ENCODE results near the gene OR6P1. TPM values are rescaled to one million over a fixed set of nuclear protein-coding genes. Genes with fewer than 3 reads are reported as not detected.

Gene OR6P1
- total and polyA plus RNA-seq, 7 donors = not detected

GRCh38 chr1:158521666-158522058 is 48.7 kb downstream of the OR6P1 start:
- TF ChIP-seq POLR2AphosphoS5 (IDR thresholded peaks at IDR 0.05) (no peak), CTCF (IDR thresholded peaks at IDR 0.05) (no peak), POLR2A (IDR thresholded peaks at IDR 0.05) (no peak), EP300 (IDR thresholded peaks at IDR 0.05) (no peak)
- no peaks in the 10 kb centered on the region for H3K4me1 ChIP-seq
- intact Hi-C loops (cut with DNase I) = no loop called here
- WGBS, 2 donors = 61 to 85% methylated on average over 2 of the region's 2 CpGs
- peaks cover 0 to 2% (median 0%) of the 10 kb centered on the region in 4 donors for H3K9me3 ChIP-seq
- no peak overlapping the region for H3K4me3 ChIP-seq
- H3K36me3 ChIP-seq = no peaks in the 10 kb centered on the region
- H3K27me3 ChIP-seq = no peaks in the 10 kb centered on the region
- no peak for DNase-seq
- no peak overlapping the region for H3K27ac ChIP-seq

- H3K36me3 ChIP-seq = no peaks in the 10 kb centered on the region
- H3K4me1 ChIP-seq = no peaks in the 10 kb centered on the region
- TF ChIP-seq POLR2A (IDR thresholded peaks at IDR 0.05) (no peak), CTCF (IDR thresholded peaks at IDR 0.05) (no peak), POLR2AphosphoS5 (IDR thresholded peaks at IDR 0.05) (no peak), EP300 (IDR thresholded peaks at IDR 0.05) (no peak)
- no peak overlapping the region for H3K4me3 ChIP-seq
- 71 to 85% methylated on average over 3 of the region's 3 CpGs for WGBS, 2 donors
- no peaks in the 10 kb centered on the region for H3K27me3 ChIP-seq
- no peak overlapping the region for H3K27ac ChIP-seq
- intact Hi-C loops (cut with DNase I) = no loop called here
- H3K9me3 ChIP-seq = peaks cover 0 to 2% (median 0%) of the 10 kb centered on the region in 4 donors
- DNase-seq = no peak
These were observed 49.3 kb downstream of the OR6P1 start for GRCh38 chr1:158520955-158521665.

GRCh38 chr1:158520021-158520420 is 50.4 kb downstream of the OR6P1 start:
- Histone ChIP-seq H3K4me1 (no peaks in the 10 kb centered on the region), H3K36me3 (no peaks in the 10 kb centered on the region), H3K4me3 (no peak overlapping the region), H3K27ac (no peak overlapping the region), H3K9me3 (peaks cover 0 to 2% (median 0%) of the 10 kb centered on the region in 4 donors), H3K27me3 (no peaks in the 10 kb centered on the region)
- TF ChIP-seq POLR2AphosphoS5 (IDR thresholded peaks at IDR 0.05) (no peak), EP300 (IDR thresholded peaks at IDR 0.05) (no peak), CTCF (IDR thresholded peaks at IDR 0.05) (no peak), POLR2A (IDR thresholded peaks at IDR 0.05) (no peak)
- 54 to 58% methylated on average over 1 of the region's 1 CpG for WGBS, 2 donors
- intact Hi-C loops (cut with DNase I) = no loop called here
- DNase-seq = no peak

- Histone ChIP-seq H3K27ac (no peak overlapping the region), H3K4me1 (no peaks in the 10 kb centered on the region), H3K36me3 (no peaks in the 10 kb centered on the region), H3K4me3 (no peak overlapping the region), H3K9me3 (peaks cover 0 to 2% (median 0%) of the 10 kb centered on the region in 4 donors), H3K27me3 (no peaks in the 10 kb centered on the region)
- DNase-seq = no peak
- intact Hi-C loops (cut with DNase I) = no loop called here
- TF ChIP-seq POLR2AphosphoS5 (IDR thresholded peaks at IDR 0.05) (no peak), CTCF (IDR thresholded peaks at IDR 0.05) (no peak), POLR2A (IDR thresholded peaks at IDR 0.05) (no peak), EP300 (IDR thresholded peaks at IDR 0.05) (no peak)
These were observed 53.4 kb downstream of the OR6P1 start for GRCh38 chr1:158516966-158517365.

Other genes starting within 250 kb of the OR6P1 start
- not detected for gene CD1B, start 239.0 kb downstream of the OR6P1 start, total RNA-seq
- gene CD1B, start 239.0 kb downstream of the OR6P1 start, polyA plus RNA-seq = under 1 TPM in 1 of 3 donors, not detected in 2; 0.12 TPM
- 1 to 10 TPM in 1 of 4 donors, under 1 TPM in 1, not detected in 2; 0.71 to 2.3 TPM for gene CD1E, start 216.7 kb downstream of the OR6P1 start, total RNA-seq
- gene CD1E, start 216.7 kb downstream of the OR6P1 start, polyA plus RNA-seq = under 1 TPM in 1 of 3 donors, not detected in 2; 0.50 TPM
- not detected for gene OR10T2, start 171.1 kb downstream of the OR6P1 start, total RNA-seq
- not detected for gene OR10T2, start 171.1 kb downstream of the OR6P1 start, polyA plus RNA-seq
- not detected for gene OR10K2, start 144.3 kb downstream of the OR6P1 start, total RNA-seq
- gene OR10K2, start 144.3 kb downstream of the OR6P1 start, polyA plus RNA-seq = not detected
- not detected for gene OR10K1, start 108.7 kb downstream of the OR6P1 start, total RNA-seq
- not detected for gene OR10K1, start 108.7 kb downstream of the OR6P1 start, polyA plus RNA-seq
- gene OR10R2, start 98.4 kb downstream of the OR6P1 start, total RNA-seq = not detected
- not detected for gene OR10R2, start 98.4 kb downstream of the OR6P1 start, polyA plus RNA-seq
- gene OR6Y1, start 16.2 kb downstream of the OR6P1 start, total RNA-seq = not detected
- not detected for gene OR6Y1, start 16.2 kb downstream of the OR6P1 start, polyA plus RNA-seq
- gene OR10X1, start 9.3 kb upstream of the OR6P1 start, total RNA-seq = not detected
- gene OR10X1, start 9.3 kb upstream of the OR6P1 start, polyA plus RNA-seq = not detected
- not detected for gene OR10Z1, start 34.7 kb upstream of the OR6P1 start, total RNA-seq
- gene OR10Z1, start 34.7 kb upstream of the OR6P1 start, polyA plus RNA-seq = not detected
- gene SPTA1, start 116.1 kb upstream of the OR6P1 start, total RNA-seq = under 1 TPM in 1 of 4 donors, not detected in 3; 0.14 TPM
- under 1 TPM in 1 of 3 donors, not detected in 2; 0.03 TPM for gene SPTA1, start 116.1 kb upstream of the OR6P1 start, polyA plus RNA-seq
- gene OR6K2, start 130.1 kb upstream of the OR6P1 start, total RNA-seq = not detected
- not detected for gene OR6K2, start 130.1 kb upstream of the OR6P1 start, polyA plus RNA-seq
- not detected for gene OR6K3, start 150.1 kb upstream of the OR6P1 start, total RNA-seq
- not detected for gene OR6K3, start 150.1 kb upstream of the OR6P1 start, polyA plus RNA-seq
- gene OR6K6, start 184.1 kb upstream of the OR6P1 start, total RNA-seq = not detected
- not detected for gene OR6K6, start 184.1 kb upstream of the OR6P1 start, polyA plus RNA-seq
- not detected for gene OR6N1, start 201.6 kb upstream of the OR6P1 start, total RNA-seq
- not detected for gene OR6N1, start 201.6 kb upstream of the OR6P1 start, polyA plus RNA-seq
- not detected for gene OR6N2, start 210.6 kb upstream of the OR6P1 start, total RNA-seq
- gene OR6N2, start 210.6 kb upstream of the OR6P1 start, polyA plus RNA-seq = not detected